Panc1 (cell line): ENCODE data around the gene TSPYL2. TPM values are rescaled to one million over a fixed set of nuclear protein-coding genes. Genes with fewer than 3 reads are reported as not detected.

Source experiments
- ATAC-seq: fragments of 200-7000 bp; cut with Tn5 transposase; 2 replicates; pipeline ENCODE4 v1.9.1; 2020; ENCODE audit warnings: mild to moderate bottlenecking, moderate library complexity
- Bru-seq: library from RNA; stranded (reverse); fragments of 400-500 nt; gene quantifications from one replicate; lab custom pipeline; 2021; lab: Mats Ljungman, UMichigan
- BruChase-seq, 2 experiments: library from RNA; stranded (reverse); fragments of 400-500 nt; gene quantifications; one replicate each; lab custom pipeline; 2021; lab: Mats Ljungman, UMichigan
- BruUV-seq: library from RNA; stranded (reverse); fragments of 400-500 nt; replicated peaks from 2 replicates; lab custom pipeline; 2021; lab: Mats Ljungman, UMichigan
- CTCF ChIA-PET: fragments of 300-600 bp; sonication (Branson Sonifier 250); formaldehyde crosslinking; loops from one replicate; lab custom pipeline; 2022; ENCODE audit warnings: antibody characterized with exemption; lab: Charles Lee
- POLR2A ChIA-PET: fragments of 300-600 bp; sonication (Branson Sonifier 250); formaldehyde crosslinking; loops from one replicate; lab custom pipeline; 2022; ENCODE audit warnings: antibody characterized with exemption; lab: Charles Lee
- DNase-seq: peaks from one replicate; pipeline ENCODE4 v3.0.0-alpha.2; 2010; ENCODE audit warnings: low read depth, low spot score
- H3K27ac ChIP-seq: 2 replicates; pipeline ENCODE4 v1.5.1; 2011; ENCODE audit warnings: mild to moderate bottlenecking, low read length, inconsistent platforms
- H3K27me3 ChIP-seq: fragments of 200-500 bp; sonication (Bioruptor generic); 2 replicates; pipeline ENCODE4 v1.6.0; 2014; ENCODE audit warnings: low read length, inconsistent platforms; ENCODE audit not compliant: control insufficient read depth, insufficient read depth
- H3K36me3 ChIP-seq: fragments of 200-500 bp; sonication (Bioruptor generic); 2 replicates; pipeline ENCODE4 v1.5.1; 2014; ENCODE audit warnings: inconsistent platforms, mild to moderate bottlenecking, low read length, moderate library complexity; ENCODE audit not compliant: control insufficient read depth, insufficient read depth
- H3K4me1 ChIP-seq: 2 replicates; pipeline ENCODE4 v1.5.1; 2011; ENCODE audit warnings: inconsistent platforms, mild to moderate bottlenecking, low read length, moderate library complexity; ENCODE audit not compliant: control insufficient read depth, insufficient read depth
- H3K4me3 ChIP-seq, 2 experiments: 2 replicates each; pipeline ENCODE4 v1.5.1; 2011 to 2012; ENCODE audit warnings: low read depth in 2 of 2, low read length in 2 of 2, mild to moderate bottlenecking in 2 of 2, inconsistent platforms in 1 of 2, moderate library complexity in 1 of 2
- H3K9me3 ChIP-seq: fragments of 200-500 bp; sonication (Bioruptor generic); 2 replicates; pipeline ENCODE4 v1.5.1; 2014; ENCODE audit warnings: low read depth, mild to moderate bottlenecking, inconsistent platforms, low read length, moderate library complexity; ENCODE audit not compliant: control insufficient read depth, insufficient read depth
- CTCF ChIP-seq: fragments of 450-650 bp; IDR thresholded peaks from 2 replicates; pipeline ENCODE4 v1.5.1; 2017; ENCODE audit warnings: mild to moderate bottlenecking
- POLR2AphosphoS5 ChIP-seq: IDR thresholded peaks from 2 replicates; pipeline ENCODE4 v1.6.1; 2012; ENCODE audit warnings: mild to moderate bottlenecking, low read depth, low read length, moderate library complexity
- REST ChIP-seq, 2 experiments: IDR thresholded peaks; 2 replicates each; pipeline ENCODE4 v1.6.1; 2011 to 2012; ENCODE audit warnings: low read depth in 2 of 2, control low read depth in 1 of 2, low read length in 1 of 2, mild to moderate bottlenecking in 1 of 2, moderate library complexity in 1 of 2; ENCODE audit not compliant: insufficient read depth in 1 of 2
- SIN3A ChIP-seq: IDR thresholded peaks from 2 replicates; pipeline ENCODE4 v1.6.1; 2012; ENCODE audit warnings: low read depth, mild to moderate bottlenecking, low read length, moderate library complexity, borderline replicate concordance; ENCODE audit not compliant: insufficient read depth
- TCF7L2 ChIP-seq: IDR thresholded peaks from 2 replicates; pipeline ENCODE4 v1.6.1; 2011; ENCODE audit warnings: mild to moderate bottlenecking, low read depth, low read length, inconsistent platforms
- in situ Hi-C: cut with HindIII; loops from 2 replicates; pipeline ENCODE4 v1.10.0; 2016; ENCODE audit warnings: low sequenced_read_pairs, low pct_unique_long_range_greater_than_20kb
- intact Hi-C: fragments of 100-400 bp; cut with micrococcal nuclease; formaldehyde crosslinking; loops from one replicate; pipeline ENCODE4 v1.10.0; 2022; ENCODE audit not compliant: unreplicated experiment
- long read RNA-seq: library from polyadenylated mRNA; unstranded; transcript quantifications from one replicate; pipeline ENCODE4 v2.0.0, GENCODE V29; 2021; ENCODE audit not compliant: unreplicated experiment
- polyA plus RNA-seq: library from polyadenylated mRNA; unstranded; fragments of >200 nt; gene quantifications from one replicate; pipeline ENCODE4 v1.2.1, GENCODE V29; 2012; ENCODE audit warnings: missing spikeins; ENCODE audit not compliant: insufficient read length
- total RNA-seq: library from RNA; stranded (reverse); gene quantifications from one replicate; pipeline ENCODE4 v1.2.1, GENCODE V29; 2021; ENCODE audit not compliant: unreplicated experiment

The TSPYL2 gene
- total RNA-seq (25.0 TPM), Bru-seq, nascent RNA (percentile 82 among the genes with signal in this experiment), BruChase-seq, experiment 1, labeled RNA remaining after a 2-hour chase (percentile 87 among the genes with signal in this experiment), BruChase-seq, experiment 2, labeled RNA remaining after a 6-hour chase (percentile 89 among the genes with signal in this experiment)
- 22.7 TPM for polyA plus RNA-seq
- long read RNA-seq, transcript TSPYL2-201 (7 exons, 2,815 nt), result major isoform, 13 of 29 reads
- long read RNA-seq, partial matches to known transcripts, result 4 of 29 reads
- long read RNA-seq, other reads (novel, unspliced or antisense), result 11 of 29 reads

GRCh38 chrX:53081925-53082772, at the start of gene TSPYL2:
Gene TSPYL2 (plus strand): TSS chrX:53082367. CDS start chrX:53082499, 132 bp downstream.
- peak within 1 kb of the TSS; percentile 76 to 78 for H3K4me3 ChIP-seq
- intact Hi-C loops (no loop called here), in situ Hi-C loops (no loop called here)
- H3K4me1 ChIP-seq, result peaks cover 3% of the 10 kb centered on the region
- BruUV-seq, result no TSS peak
- no peaks in the 10 kb centered on the region for H3K36me3 ChIP-seq
- ATAC-seq, result peak; percentile 95
- CTCF ChIA-PET, result interaction anchor here (0.6 kb wide), 3 partner anchors 9 to 1013 kb away, joined by 3 to 10 read pairs (median 3); no protein-coding TSS in a partner anchor
- H3K9me3 ChIP-seq, result no peaks in the 10 kb centered on the region
- DNase-seq, result peak; percentile 81
- H3K27me3 ChIP-seq, result no peaks in the 10 kb centered on the region
- peak within 1 kb of the TSS; percentile 69 for H3K27ac ChIP-seq
- peak; percentile 31; the same call in 1 of the 2 replicates for TF ChIP-seq SIN3A
- peak; percentile 93 for TF ChIP-seq POLR2AphosphoS5
- no peak for TF ChIP-seq TCF7L2
- TF ChIP-seq CTCF, result no peak
- no peak for TF ChIP-seq REST (IDR thresholded peaks at IDR 0.05; ENCODE audit: insufficient read depth in 1 of 2, low read depth in 2 of 2, low read length in 1 of 2)
- POLR2A ChIA-PET, result no interaction called here

GRCh38 chrX:53036149-53036548, 46.0 kb upstream of the TSPYL2 start:
- H3K4me3 ChIP-seq, result no peak overlapping the region
- BruUV-seq, result no TSS peak
- POLR2A ChIA-PET, result no interaction called here
- CTCF ChIA-PET, result no interaction called here
- H3K36me3 ChIP-seq, result no peaks in the 10 kb centered on the region; the same call in 1 of the 2 replicates
- DNase-seq (no peak), ATAC-seq (no peak)
- H3K27ac ChIP-seq, result no peak overlapping the region
- H3K27me3 ChIP-seq, result peaks cover 9% of the 10 kb centered on the region; the same call in 1 of the 2 replicates
- intact Hi-C loops, result no loop called here
- in situ Hi-C loops, result no loop called here
- H3K4me1 ChIP-seq, result no peaks in the 10 kb centered on the region
- TF ChIP-seq REST (IDR thresholded peaks at IDR 0.05; ENCODE audit: insufficient read depth in 1 of 2, low read depth in 2 of 2, low read length in 1 of 2), result peak; percentile 63 to 66; a peak in 3 of 4 replicates
- TF ChIP-seq TCF7L2, result no peak
- H3K9me3 ChIP-seq, result no peaks in the 10 kb centered on the region
